Measurements from ENCODE around the gene RERE. TPM values are rescaled to one million over a fixed set of nuclear protein-coding genes. Genes with fewer than 3 reads are reported as not detected.
A peak's percentile ranks its signal among the peaks of the same experiment; 100 is the strongest.

RERE gene
- total RNA-seq, 2 donors from 2014 or later = 74.5 to 128 TPM

DNA sequence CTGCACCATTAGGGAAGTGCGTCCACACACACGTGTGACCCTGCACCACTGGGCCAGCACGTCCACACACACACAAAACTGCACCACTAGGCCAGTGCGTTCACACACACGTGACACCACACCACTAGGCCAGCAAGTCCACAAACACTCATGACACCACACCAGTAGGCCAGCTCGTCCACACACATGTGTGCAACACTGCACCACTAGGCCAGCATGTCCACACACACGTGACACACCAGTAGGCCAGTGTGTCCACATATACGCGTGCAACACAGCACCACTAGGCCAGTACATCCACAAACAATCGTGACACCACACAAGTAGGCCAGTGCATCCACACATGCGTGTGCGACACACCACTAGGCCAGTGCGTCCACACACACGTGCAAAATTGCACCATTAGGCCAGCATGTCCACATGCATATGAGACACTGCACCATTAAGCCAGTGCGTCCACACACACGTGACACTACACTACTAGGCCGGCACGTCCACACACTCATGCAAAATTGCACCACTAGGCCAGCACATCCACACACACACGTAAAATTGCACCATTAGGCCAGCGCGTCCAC is 264.5 kb downstream of the RERE start:
- Histone ChIP-seq H3K4me3 (no peak overlapping the region), H3K27ac (peak overlapping the region in 2 of 4 donors; percentile 54 to 63), H3K27me3 (no peaks in the 10 kb centered on the region), H3K4me1 (peaks cover 42% of the 10 kb centered on the region), H3K36me3 (replicated peaks in 1 of 2; ENCODE audit: insufficient read depth in 1 of 2, low read depth in 2 of 2) (no peaks in the 10 kb centered on the region), H3K9me3 (no peaks in the 10 kb centered on the region)
- intact Hi-C loops (cut with DNase I) = no loop called here
- ATAC-seq (no peak), DNase-seq (no peak)
- WGBS, 2 donors = 90% methylated on average over 17 to 21 of the region's 21 CpGs
- no peak for TF ChIP-seq POLR2A (IDR thresholded peaks at IDR 0.05)
- TF ChIP-seq, protein P1, sequence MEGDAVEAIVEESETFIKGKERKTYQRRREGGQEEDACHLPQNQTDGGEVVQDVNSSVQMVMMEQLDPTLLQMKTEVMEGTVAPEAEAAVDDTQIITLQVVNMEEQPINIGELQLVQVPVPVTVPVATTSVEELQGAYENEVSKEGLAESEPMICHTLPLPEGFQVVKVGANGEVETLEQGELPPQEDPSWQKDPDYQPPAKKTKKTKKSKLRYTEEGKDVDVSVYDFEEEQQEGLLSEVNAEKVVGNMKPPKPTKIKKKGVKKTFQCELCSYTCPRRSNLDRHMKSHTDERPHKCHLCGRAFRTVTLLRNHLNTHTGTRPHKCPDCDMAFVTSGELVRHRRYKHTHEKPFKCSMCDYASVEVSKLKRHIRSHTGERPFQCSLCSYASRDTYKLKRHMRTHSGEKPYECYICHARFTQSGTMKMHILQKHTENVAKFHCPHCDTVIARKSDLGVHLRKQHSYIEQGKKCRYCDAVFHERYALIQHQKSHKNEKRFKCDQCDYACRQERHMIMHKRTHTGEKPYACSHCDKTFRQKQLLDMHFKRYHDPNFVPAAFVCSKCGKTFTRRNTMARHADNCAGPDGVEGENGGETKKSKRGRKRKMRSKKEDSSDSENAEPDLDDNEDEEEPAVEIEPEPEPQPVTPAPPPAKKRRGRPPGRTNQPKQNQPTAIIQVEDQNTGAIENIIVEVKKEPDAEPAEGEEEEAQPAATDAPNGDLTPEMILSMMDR (IDR thresholded peaks at IDR 0.05) = no peak

DNA sequence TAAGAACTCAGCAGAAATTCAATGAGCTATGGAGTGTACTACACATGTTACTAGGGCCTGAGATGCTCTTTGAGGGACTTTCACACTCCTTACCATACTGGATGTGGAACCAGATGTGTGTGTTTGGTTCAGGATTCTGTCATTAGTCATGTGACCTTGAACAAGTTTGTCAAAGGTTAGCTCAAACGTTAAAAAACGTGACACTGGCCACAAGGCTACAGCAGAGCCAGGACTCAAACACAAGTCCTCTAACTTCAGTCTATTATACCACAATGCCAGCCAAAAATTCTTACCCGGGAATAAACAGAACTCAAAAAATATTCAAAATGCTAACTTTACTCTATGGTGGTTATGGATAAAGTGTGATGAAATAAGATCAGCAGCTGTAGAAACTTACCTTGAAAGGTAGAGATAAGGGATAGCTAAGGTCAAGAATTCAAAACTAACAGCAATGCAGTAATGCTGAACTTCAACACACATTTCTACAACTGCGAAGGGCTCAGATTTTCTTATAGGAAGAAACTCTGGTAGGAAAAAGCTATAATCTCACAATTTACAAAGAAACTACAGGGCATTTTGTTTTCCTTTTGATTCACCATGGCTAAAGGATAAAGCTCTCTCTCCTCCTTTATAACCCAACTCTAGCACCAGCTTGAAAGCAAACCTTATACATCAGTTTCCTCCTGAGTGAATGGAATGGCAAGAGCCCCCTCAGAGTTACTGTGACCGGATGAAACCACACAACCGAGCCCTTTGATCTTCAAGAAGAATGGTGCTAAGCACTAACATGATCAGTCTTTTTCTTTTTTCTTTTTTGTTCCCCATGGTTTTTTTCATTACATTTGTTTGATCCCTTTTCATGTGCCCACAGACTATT is 265.6 kb downstream of the RERE start:
- DNase-seq = peak in 3 of 4 donors; percentile 20 to 45 (median 21)
- peaks cover 47% of the 10 kb centered on the region for H3K4me1 ChIP-seq
- H3K4me3 ChIP-seq = no peak overlapping the region
- H3K9me3 ChIP-seq = no peaks in the 10 kb centered on the region
- TF ChIP-seq, protein P1 (IDR thresholded peaks at IDR 0.05) = no peak
- no peak for TF ChIP-seq POLR2A (IDR thresholded peaks at IDR 0.05)
- H3K27me3 ChIP-seq = no peaks in the 10 kb centered on the region
- WGBS, 2 donors = 26 to 39% methylated on average over 6 of the region's 6 CpGs
- intact Hi-C loops (cut with DNase I) = no loop called here
- peak overlapping the region; percentile 26 to 85 (median 58) for H3K27ac ChIP-seq
- H3K36me3 ChIP-seq (replicated peaks in 1 of 2; ENCODE audit: insufficient read depth in 1 of 2, low read depth in 2 of 2) = no peaks in the 10 kb centered on the region
- ATAC-seq = peak; percentile 86

DNA sequence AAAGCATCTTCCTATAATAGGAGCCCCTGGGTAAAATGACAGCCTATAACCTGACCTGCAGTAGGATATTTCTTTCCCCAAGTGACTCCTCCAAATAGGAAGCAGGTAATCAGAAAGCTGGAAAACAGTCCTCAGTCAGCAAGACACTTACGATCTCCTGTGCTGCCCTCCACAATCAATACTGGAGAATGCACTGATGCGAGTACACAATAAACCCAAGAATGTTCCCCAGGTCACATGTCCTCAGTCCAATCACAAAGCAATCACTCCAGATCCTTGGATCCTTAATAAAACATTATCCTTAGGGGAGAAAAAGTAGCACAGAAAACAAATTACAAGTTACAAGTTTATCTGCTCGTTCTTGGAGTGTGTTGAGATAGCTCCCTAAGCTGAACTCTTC is 266.4 kb downstream of the RERE start:
- H3K4me3 ChIP-seq = no peak overlapping the region
- DNase-seq = no peak
- H3K27me3 ChIP-seq = no peaks in the 10 kb centered on the region
- TF ChIP-seq POLR2A (IDR thresholded peaks at IDR 0.05) = no peak
- TF ChIP-seq, protein P1 (IDR thresholded peaks at IDR 0.05) = no peak
- H3K27ac ChIP-seq = peak overlapping the region in 3 of 4 donors; percentile 54 to 85 (median 63)
- WGBS, 2 donors = 43 to 50% methylated on average over 3 of the region's 3 CpGs
- H3K4me1 ChIP-seq = peaks cover 47% of the 10 kb centered on the region
- intact Hi-C loops (cut with DNase I) = no loop called here
- no peaks in the 10 kb centered on the region for H3K9me3 ChIP-seq
- no peaks in the 10 kb centered on the region for H3K36me3 ChIP-seq (replicated peaks in 1 of 2; ENCODE audit: insufficient read depth in 1 of 2, low read depth in 2 of 2)
- ATAC-seq = no peak

DNA sequence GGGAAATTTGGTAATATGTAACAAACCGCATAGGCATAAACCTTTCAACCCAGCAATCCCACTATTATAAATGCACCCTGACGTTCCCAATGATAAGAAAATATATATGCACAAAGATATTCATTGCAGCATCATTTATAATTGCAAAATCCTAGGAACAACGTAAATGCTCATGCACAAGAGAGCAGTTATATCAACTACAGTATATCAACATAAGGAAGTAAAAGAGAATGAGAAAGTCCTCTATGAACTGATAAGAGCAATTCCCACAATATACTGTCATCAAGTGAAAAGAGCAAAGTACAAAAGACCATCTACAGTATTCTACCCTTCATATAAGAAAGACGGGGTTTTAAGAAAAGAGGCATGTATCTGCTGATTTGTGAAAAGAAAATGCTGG is 269.6 kb downstream of the RERE start:
- H3K27me3 ChIP-seq = no peaks in the 10 kb centered on the region
- no peak for DNase-seq
- H3K36me3 ChIP-seq (replicated peaks in 1 of 2; ENCODE audit: insufficient read depth in 1 of 2, low read depth in 2 of 2) = no peaks in the 10 kb centered on the region
- TF ChIP-seq, protein P1 (IDR thresholded peaks at IDR 0.05) = no peak
- no peak for TF ChIP-seq POLR2A (IDR thresholded peaks at IDR 0.05)
- no peak overlapping the region for H3K27ac ChIP-seq
- no peaks in the 10 kb centered on the region for H3K9me3 ChIP-seq
- intact Hi-C loops (cut with DNase I) = no loop called here
- ATAC-seq = no peak
- H3K4me3 ChIP-seq = no peak overlapping the region
- H3K4me1 ChIP-seq = peaks cover 39% of the 10 kb centered on the region
- 53 to 54% methylated on average over 4 of the region's 4 CpGs for WGBS, 2 donors

All from body of pancreas (tissue), 4 donors.